ENCODE results near the gene INAFM2. TPM values are rescaled to one million over a fixed set of nuclear protein-coding genes. Genes with fewer than 3 reads are reported as not detected.

The INAFM2 gene
- total and polyA plus RNA-seq, 10 of the 15 experiments (the other 5 are each of a cell fraction or from before 2014, with no cell fraction given), result 0.75 to 8.1 (median 3.9) TPM

GRCh38 chr15:40295297-40295696, 28.2 kb upstream of the INAFM2 start (continued):
- TF ChIP-seq ETV6 (conservative IDR thresholded peaks at IDR 0.05 in 1 of 2, IDR thresholded peaks at IDR 0.05 in 1 of 2; ENCODE audit: borderline replicate concordance in 1 of 2, low read depth in 1 of 2), result no peak
- TF ChIP-seq RB1 (IDR thresholded peaks at IDR 0.05; ENCODE audit: borderline replicate concordance), result no peak
- TF ChIP-seq YY1 (IDR thresholded peaks at IDR 0.05; ENCODE audit: low read depth, low read length), result no peak

- ATAC-seq, result no peak; the same call in 2 of the 3 replicates
- 46% methylated on average over 12 of the region's 12 CpGs for WGBS (ENCODE audit: insufficient coverage, insufficient replicate concordance, low lambda C conversion rate, missing lambda C conversion rate)
- Histone ChIP-seq H3K36me3 (ENCODE audit: control insufficient read depth in 2 of 2, insufficient read depth in 2 of 2, low read length in 1 of 2) (no peaks in the 10 kb centered on the region), H3K27me3 (replicated peaks in 1 of 2; ENCODE audit: control insufficient read depth in 2 of 2, insufficient read depth in 2 of 2, low read length in 1 of 2) (no peaks in the 10 kb centered on the region; a peak in 2 of 4 replicates), H4K20me1 (ENCODE audit: control insufficient read depth, insufficient read depth) (no peaks in the 10 kb centered on the region), H2AFZ (ENCODE audit: control insufficient read depth, low read depth, low read length) (no peak overlapping the region), H3K9me3 (replicated peaks; ENCODE audit: control insufficient read depth, insufficient read depth, low read length) (no peaks in the 10 kb centered on the region; the same call in 2 of the 3 replicates), H3K27ac (ENCODE audit: control insufficient read depth, insufficient read depth) (no peak overlapping the region), H3K79me2 (ENCODE audit: control insufficient read depth, insufficient read depth, low read length) (no peaks in the 10 kb centered on the region), H3K4me3 (no peak overlapping the region), H3K9ac (ENCODE audit: control insufficient read depth, insufficient read depth, low read length) (no peak overlapping the region), H3K4me2 (ENCODE audit: control insufficient read depth, insufficient read depth) (no peak overlapping the region), H3K4me1 (ENCODE audit: control insufficient read depth, insufficient read depth, low read length) (no peaks in the 10 kb centered on the region)
- POLR2A ChIA-PET, result no interaction called here
- RAD21 ChIA-PET (ENCODE audit: unreplicated experiment), result interaction anchor here (0.6 kb wide), 1 partner anchor 43 kb away, joined by 4 read pairs; no protein-coding TSS in a partner anchor
- DNase-seq (ENCODE audit: low read depth, low spot score), result no peak
- CTCF ChIA-PET, result no interaction called here
- intact Hi-C loops (cut with micrococcal nuclease; ENCODE audit: unreplicated experiment) (no loop called here), in situ Hi-C loops (cut with MboI) (no loop called here)
- TF ChIP-seq ESRRA (IDR thresholded peaks at IDR 0.05; ENCODE audit: low read length) (no peak), SUZ12 (IDR thresholded peaks at IDR 0.05; ENCODE audit: unreplicated experiment) (no peak), RCOR1 (conservative IDR thresholded peaks at IDR 0.05; ENCODE audit: low read depth, low read length) (no peak), HCFC1 (IDR thresholded peaks at IDR 0.05; ENCODE audit: low read length) (no peak), IKZF2 (IDR thresholded peaks at IDR 0.05) (no peak), WRNIP1 (IDR thresholded peaks at IDR 0.05; ENCODE audit: borderline replicate concordance, low read depth, low read length) (no peak), PKNOX1 (IDR thresholded peaks at IDR 0.05) (no peak), KLF5 (IDR thresholded peaks at IDR 0.05; ENCODE audit: partially characterized antibody) (no peak), NRF1 (conservative IDR thresholded peaks at IDR 0.05; ENCODE audit: low read depth, low read length) (no peak), RUNX3 (IDR thresholded peaks at IDR 0.05; ENCODE audit: low read length) (no peak)
- no peak for FAIRE-seq
- no TSS peak for BruUV-seq (replicated peaks)
- SMC1A ChIA-PET (ENCODE audit: uncharacterized antibody, unreplicated experiment), result no interaction called here
Measured at GRCh38 chr15:40295877-40296560, 27.5 kb upstream of the INAFM2 start.
